Measurements from ENCODE around the gene NF2.

- TF ChIP-seq USF2 (IDR thresholded peaks at IDR 0.05; ENCODE audit: borderline replicate concordance, low read depth, low read length) (no peak), YY1 (IDR thresholded peaks at IDR 0.05; ENCODE audit: low read depth, low read length) (no peak), POLR2A (IDR thresholded peaks at IDR 0.05; ENCODE audit: low read depth, low read length) (no peak), EZH2 (IDR thresholded peaks at IDR 0.05; ENCODE audit: borderline replicate concordance, control insufficient read depth, low read depth, low read length) (no peak), NFYB (IDR thresholded peaks at IDR 0.05; ENCODE audit: insufficient read depth, low read depth, low read length) (no peak), CBFB (IDR thresholded peaks at IDR 0.05; ENCODE audit: low read depth) (no peak), JUND (IDR thresholded peaks at IDR 0.05; ENCODE audit: low read depth, low read length) (no peak), CTCF (IDR thresholded peaks at IDR 0.05 in 2 of 3, conservative IDR thresholded peaks at IDR 0.05 in 1 of 3; ENCODE audit: control insufficient read depth in 2 of 3, extremely low read depth in 1 of 3, insufficient read depth in 1 of 3, low read depth in 3 of 3, low read length in 3 of 3) (no peak), SMARCA5 (IDR thresholded peaks at IDR 0.05) (no peak), TARDBP (IDR thresholded peaks at IDR 0.05; ENCODE audit: borderline replicate concordance) (no peak), SIN3A (IDR thresholded peaks at IDR 0.05; ENCODE audit: low read depth, low read length) (no peak), MYC (IDR thresholded peaks at IDR 0.05; ENCODE audit: insufficient read depth, insufficient read length, insufficient replicate concordance, low read length, severe bottlenecking) (no peak), SPI1 (IDR thresholded peaks at IDR 0.05; ENCODE audit: borderline replicate concordance, insufficient read depth, low read depth, low read length) (no peak)
These were observed 90.2 kb downstream of the NF2 start for GRCh38 chr22:29693671-29694070.

Measured in GM12878 (cell line).